K562 (cell line): ENCODE results near the gene SRP72. TPM values are rescaled to one million over a fixed set of nuclear protein-coding genes. Genes with fewer than 3 reads are reported as not detected.

Source experiments
- CCAR2 ChIP-seq: fragments of 200-400 bp; formaldehyde crosslinking; IDR thresholded peaks from 2 replicates; pipeline ENCODE4 v1.6.1; 2017; ENCODE audit warnings: mild to moderate bottlenecking, low read depth, low read length
- DPF2 ChIP-seq: fragments of 450-650 bp; IDR thresholded peaks from 2 replicates; pipeline ENCODE4 v1.6.1; 2016
- ELF2 ChIP-seq: fragments of 250-450 bp; sonication (Bioruptor Pico); IDR thresholded peaks from 2 replicates; pipeline ENCODE4 v1.5.0; 2021; ENCODE audit warnings: mild to moderate bottlenecking
- FOSL1 ChIP-seq: fragments of 200-800 bp; sonication (Bioruptor generic); conservative IDR thresholded peaks from 2 replicates; pipeline ENCODE4 v1.6.1; 2016; ENCODE audit warnings: missing genetic modification characterization, missing compliant biosample characterization
- HNRNPH1 ChIP-seq: fragments of 200-400 bp; formaldehyde crosslinking; optimal IDR thresholded peaks from 2 replicates; pipeline ENCODE3; 2017; ENCODE audit warnings: low read depth, mild to moderate bottlenecking, low read length, moderate library complexity
- MCM7 ChIP-seq, 2 experiments: fragments of 450-650 bp; IDR thresholded peaks; 2 replicates each; pipeline ENCODE4 v1.6.1; 2016 to 2018
- NR2C1 ChIP-seq, 2 experiments: fragments of 450-650 bp; IDR thresholded peaks; 2 replicates each; pipeline ENCODE4 v1.6.1; 2017; ENCODE audit warnings: mild to moderate bottlenecking in 2 of 2, antibody characterized with exemption in 1 of 2, inconsistent platforms in 1 of 2, missing compliant biosample characterization in 1 of 2, missing genetic modification characterization in 1 of 2
- POLR2AphosphoS2 ChIP-seq: IDR thresholded peaks from 2 replicates; pipeline ENCODE4 v1.6.1; 2012; ENCODE audit warnings: low read length, improper control_type of control experiment
- PYGO2 ChIP-seq: fragments of 450-650 bp; IDR thresholded peaks from 2 replicates; pipeline ENCODE4 v1.6.1; 2016; ENCODE audit warnings: mild to moderate bottlenecking, missing genetic modification characterization, moderate library complexity, missing compliant biosample characterization
- SREBF1 ChIP-seq: fragments of 150-350 bp; IDR thresholded peaks from 2 replicates; pipeline ENCODE4 v1.6.1; 2014; ENCODE audit warnings: antibody characterized with exemption, low read depth, low read length, borderline replicate concordance
- U2AF1 ChIP-seq: fragments of 200-400 bp; formaldehyde crosslinking; optimal IDR thresholded peaks from 2 replicates; pipeline ENCODE3; 2017; ENCODE audit warnings: mild to moderate bottlenecking, low read depth, low read length, moderate library complexity
- ZFP30 ChIP-seq: fragments of 250-450 bp; sonication (Bioruptor Pico); IDR thresholded peaks from 2 replicates; pipeline ENCODE4 v1.8.0; 2022; ENCODE audit warnings: moderate library complexity, mild to moderate bottlenecking, inconsistent platforms, borderline replicate concordance
- ZNF239 ChIP-seq: fragments of 250-450 bp; sonication (Bioruptor Pico); IDR thresholded peaks from 2 replicates; pipeline ENCODE4 v1.4.0; 2020; ENCODE audit warnings: mild to moderate bottlenecking
- ZNF253 ChIP-seq: fragments of 250-450 bp; sonication (Bioruptor Pico); conservative IDR thresholded peaks from 2 replicates; pipeline ENCODE4 v1.6.1; 2021; ENCODE audit warnings: mild to moderate bottlenecking
- ZNF512 ChIP-seq: IDR thresholded peaks from 2 replicates; pipeline ENCODE4 v1.6.1; 2016; ENCODE audit warnings: missing genetic modification characterization, missing compliant biosample characterization
- ZNF76 ChIP-seq: fragments of 250-450 bp; sonication (Bioruptor Pico); IDR thresholded peaks from 2 replicates; pipeline ENCODE4 v1.4.0; 2020; ENCODE audit warnings: mild to moderate bottlenecking, moderate library complexity, borderline replicate concordance
- polyA plus RNA-seq, 8 experiments: library from polyadenylated mRNA; depleted of rRNA in 4 of 8; stranded (reverse) in 5 of 8; unstranded in 3 of 8; fragments of >200 nt; fragmentation: Nextera tagmentation in 2 of 8; fragmentation: Illumina TruSeq in 1 of 8; extraction: Ambion mirVana in 2 of 8; extraction: Trizol in 1 of 8; gene quantifications; 2 replicates each; pipeline versions ENCODE4 v1.2.1 to v1.2.3, GENCODE V29; 2011 to 2014; ENCODE audit warnings: inconsistent platforms in 1 of 8, missing spikeins in 1 of 8
- total RNA-seq, 7 experiments: library from RNA; depleted of rRNA in 6 of 7; stranded (reverse); fragments of >200 nt in 6 of 7; fragmentation: Illumina TruSeq in 2 of 7; extraction: Trizol in 2 of 7; gene quantifications; 2 replicates each; pipeline versions ENCODE4 v1.2.1 to v1.2.3, GENCODE V29; 2011 to 2021; ENCODE audit warnings: low replicate concordance in 1 of 7
- TF ChIP-seq, protein P1 (sequence below): fragments of 450-650 bp; formaldehyde crosslinking; IDR thresholded peaks from 2 replicates; pipeline ENCODE4 v1.4.0; 2020; ENCODE audit warnings: mild to moderate bottlenecking, moderate library complexity
- TF ChIP-seq, protein P2 (sequence below): sonication (generic); formaldehyde crosslinking; IDR thresholded peaks from 2 replicates; pipeline ENCODE4 v1.9.0; 2022; ENCODE audit warnings: mild to moderate bottlenecking, missing genetic modification reagents
- TF ChIP-seq, protein P3 (sequence below): fragments of 450-650 bp; formaldehyde crosslinking; IDR thresholded peaks from 2 replicates; pipeline ENCODE4 v1.4.0; 2022; ENCODE audit warnings: missing genetic modification characterization
- TF ChIP-seq, protein P4 (sequence below): IDR thresholded peaks from 2 replicates; pipeline ENCODE4 v1.6.1; 2012; ENCODE audit warnings: low read depth, low read length, improper control_type of control experiment, borderline replicate concordance

The SRP72 gene
- total and polyA plus RNA-seq, 9 of the 15 experiments (the other 6 are each of a cell fraction or from before 2014, with no cell fraction given) = 124 to 341 (median 202) TPM

DNA sequence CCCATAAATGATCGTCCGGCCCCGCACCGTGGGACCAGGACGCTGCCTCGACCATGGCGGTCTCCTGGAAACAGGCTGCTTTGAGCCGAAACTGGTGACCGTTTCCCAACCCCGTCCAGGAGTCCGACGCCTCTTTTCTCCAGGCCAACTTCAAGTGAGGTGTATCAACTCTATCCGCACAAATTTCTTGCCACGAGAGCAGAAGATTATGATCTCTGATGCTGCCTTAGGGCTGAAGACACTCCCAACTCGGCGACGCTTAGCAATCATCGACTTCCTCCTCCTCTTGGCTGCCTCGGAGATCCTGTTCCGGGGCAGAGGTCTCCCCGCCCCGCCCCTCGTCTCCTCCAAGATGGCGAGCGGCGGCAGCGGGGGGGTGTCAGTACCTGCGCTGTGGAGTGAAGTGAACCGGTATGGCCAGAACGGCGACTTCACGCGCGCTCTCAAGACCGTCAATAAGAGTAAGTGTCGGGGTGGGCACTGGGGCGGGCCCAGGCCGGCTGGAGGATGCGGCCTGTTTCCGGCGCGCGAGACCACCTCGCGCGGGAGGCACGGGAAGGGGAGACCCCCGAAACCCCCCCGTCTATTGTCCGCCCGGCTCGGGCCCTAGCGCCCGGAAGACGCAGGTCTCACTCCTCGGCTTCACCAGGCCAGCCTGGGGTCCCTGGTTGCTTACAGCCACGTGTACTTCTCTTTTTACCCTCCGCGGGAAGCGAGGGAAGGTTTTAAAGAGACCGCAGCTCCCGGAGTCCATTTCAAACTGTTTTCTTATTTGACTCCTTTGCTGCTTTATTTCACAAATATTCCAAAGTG is at the start of gene SRP72 (continued):
- TF ChIP-seq ZNF239 (no peak), SREBF1 (peak; percentile 62; the same call in 1 of the 2 replicates), CCAR2 (no peak), ZNF512 (tag) (no peak), ELF2 (CRISPR knock-in tag) (no peak), ZNF253 (no peak), PYGO2 (tag) (no peak), FOSL1 (tag) (no peak), ZFP30 (CRISPR knock-in tag) (no peak), HNRNPH1 (no peak), MCM7 (IDR thresholded peaks at IDR 0.05) (no peak), DPF2 (peak; percentile 38; the same call in 1 of the 2 replicates), NR2C1 (IDR thresholded peaks at IDR 0.05) (peak; percentile 99), NR2C1 (tag; IDR thresholded peaks at IDR 0.05) (peak; percentile 99), ZNF76 (CRISPR knock-in tag) (no peak), U2AF1 (no peak), POLR2AphosphoS2 (peak; percentile 82; the same call in 1 of the 2 replicates)
- TF ChIP-seq, protein P1, sequence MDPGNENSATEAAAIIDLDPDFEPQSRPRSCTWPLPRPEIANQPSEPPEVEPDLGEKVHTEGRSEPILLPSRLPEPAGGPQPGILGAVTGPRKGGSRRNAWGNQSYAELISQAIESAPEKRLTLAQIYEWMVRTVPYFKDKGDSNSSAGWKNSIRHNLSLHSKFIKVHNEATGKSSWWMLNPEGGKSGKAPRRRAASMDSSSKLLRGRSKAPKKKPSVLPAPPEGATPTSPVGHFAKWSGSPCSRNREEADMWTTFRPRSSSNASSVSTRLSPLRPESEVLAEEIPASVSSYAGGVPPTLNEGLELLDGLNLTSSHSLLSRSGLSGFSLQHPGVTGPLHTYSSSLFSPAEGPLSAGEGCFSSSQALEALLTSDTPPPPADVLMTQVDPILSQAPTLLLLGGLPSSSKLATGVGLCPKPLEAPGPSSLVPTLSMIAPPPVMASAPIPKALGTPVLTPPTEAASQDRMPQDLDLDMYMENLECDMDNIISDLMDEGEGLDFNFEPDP (CRISPR knock-in tag) = no peak
- TF ChIP-seq, protein P2, sequence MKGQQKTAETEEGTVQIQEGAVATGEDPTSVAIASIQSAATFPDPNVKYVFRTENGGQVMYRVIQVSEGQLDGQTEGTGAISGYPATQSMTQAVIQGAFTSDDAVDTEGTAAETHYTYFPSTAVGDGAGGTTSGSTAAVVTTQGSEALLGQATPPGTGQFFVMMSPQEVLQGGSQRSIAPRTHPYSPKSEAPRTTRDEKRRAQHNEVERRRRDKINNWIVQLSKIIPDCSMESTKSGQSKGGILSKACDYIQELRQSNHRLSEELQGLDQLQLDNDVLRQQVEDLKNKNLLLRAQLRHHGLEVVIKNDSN = peak; percentile 37; the same call in 1 of the 2 replicates
- TF ChIP-seq, protein P3, sequence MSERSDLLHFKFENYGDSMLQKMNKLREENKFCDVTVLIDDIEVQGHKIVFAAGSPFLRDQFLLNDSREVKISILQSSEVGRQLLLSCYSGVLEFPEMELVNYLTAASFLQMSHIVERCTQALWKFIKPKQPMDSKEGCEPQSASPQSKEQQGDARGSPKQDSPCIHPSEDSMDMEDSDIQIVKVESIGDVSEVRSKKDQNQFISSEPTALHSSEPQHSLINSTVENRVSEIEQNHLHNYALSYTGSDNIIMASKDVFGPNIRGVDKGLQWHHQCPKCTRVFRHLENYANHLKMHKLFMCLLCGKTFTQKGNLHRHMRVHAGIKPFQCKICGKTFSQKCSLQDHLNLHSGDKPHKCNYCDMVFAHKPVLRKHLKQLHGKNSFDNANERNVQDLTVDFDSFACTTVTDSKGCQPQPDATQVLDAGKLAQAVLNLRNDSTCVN = no peak
- TF ChIP-seq, protein P4, sequence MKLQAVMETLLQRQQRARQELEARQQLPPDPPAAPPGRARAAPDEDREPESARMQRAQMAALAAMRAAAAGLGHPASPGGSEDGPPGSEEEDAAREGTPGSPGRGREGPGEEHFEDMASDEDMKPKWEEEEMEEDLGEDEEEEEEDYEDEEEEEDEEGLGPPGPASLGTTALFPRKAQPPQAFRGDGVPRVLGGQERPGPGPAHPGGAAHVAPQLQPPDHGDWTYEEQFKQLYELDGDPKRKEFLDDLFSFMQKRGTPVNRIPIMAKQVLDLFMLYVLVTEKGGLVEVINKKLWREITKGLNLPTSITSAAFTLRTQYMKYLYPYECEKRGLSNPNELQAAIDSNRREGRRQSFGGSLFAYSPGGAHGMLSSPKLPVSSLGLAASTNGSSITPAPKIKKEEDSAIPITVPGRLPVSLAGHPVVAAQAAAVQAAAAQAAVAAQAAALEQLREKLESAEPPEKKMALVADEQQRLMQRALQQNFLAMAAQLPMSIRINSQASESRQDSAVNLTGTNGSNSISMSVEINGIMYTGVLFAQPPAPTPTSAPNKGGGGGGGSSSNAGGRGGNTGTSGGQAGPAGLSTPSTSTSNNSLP = 0 out of 2 replicates have a peak, but pooled peaks have one; percentile 12
